ENCODE measurements around the gene FUBP3. TPM values are rescaled to one million over a fixed set of nuclear protein-coding genes. Genes with fewer than 3 reads are reported as not detected.
"Not testable (repeated sequence)": the region's sequence is repeated elsewhere in the genome, so short reads cannot be mapped to it uniquely, and the experiment has no call there.

The FUBP3 gene
- total RNA-seq, 1 donor from 2014 or later = 50.6 TPM

DNA sequence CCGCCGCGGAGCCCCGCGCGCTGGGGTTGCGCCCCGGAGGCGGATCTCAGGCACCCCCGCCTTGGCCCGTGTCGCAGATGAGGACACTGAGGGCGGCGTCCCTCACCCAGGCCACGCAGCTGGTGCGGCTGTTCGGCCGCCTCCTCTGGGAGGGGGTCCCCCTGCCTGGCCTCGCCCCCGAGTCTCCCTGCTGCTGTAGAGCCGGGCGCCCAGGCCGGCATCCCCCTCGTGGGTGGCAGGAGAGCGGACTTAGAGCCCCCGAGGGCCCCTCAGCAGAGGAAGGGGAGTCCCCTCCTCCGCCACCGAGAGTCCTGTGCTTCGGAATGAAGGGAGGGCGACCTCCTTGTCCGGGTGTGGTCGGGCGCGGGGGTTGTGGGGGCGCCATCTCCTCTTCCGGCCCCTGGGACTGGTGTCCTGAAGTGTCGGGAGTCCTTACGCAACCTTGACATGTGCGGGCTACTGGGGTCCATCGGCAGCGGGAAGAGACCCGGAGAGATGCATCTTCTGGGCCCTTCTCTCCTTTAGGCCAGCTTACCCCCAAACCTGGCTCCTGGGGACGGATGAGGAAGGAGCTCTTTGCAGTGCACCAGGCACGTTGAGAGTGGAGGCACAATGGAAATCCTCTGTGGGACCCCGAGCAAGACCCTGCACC is 102.5 kb downstream of the FUBP3 start:
- no peaks in the 10 kb centered on the region for H3K36me3 Mint-ChIP-seq (ENCODE audit: low read depth)
- intact Hi-C loops (cut with micrococcal nuclease) = loop anchor here (1.0 to 10.0 kb wide), 2 partner anchors 97 to 221 kb away; no protein-coding TSS in a partner anchor
- H3K9me3 Mint-ChIP-seq = no peaks in the 10 kb centered on the region
- peak; percentile 21 for DNase-seq (ENCODE audit: low spot score)
- no peak overlapping the region for H3K27ac Mint-ChIP-seq
- H3K4me3 Mint-ChIP-seq (ENCODE audit: low read depth) = peak overlapping the region; percentile 86
- peaks cover 3% of the 10 kb centered on the region for H3K4me1 Mint-ChIP-seq (ENCODE audit: low read depth)
- H3K27me3 Mint-ChIP-seq (ENCODE audit: low read depth) = peaks cover 11% of the 10 kb centered on the region

DNA sequence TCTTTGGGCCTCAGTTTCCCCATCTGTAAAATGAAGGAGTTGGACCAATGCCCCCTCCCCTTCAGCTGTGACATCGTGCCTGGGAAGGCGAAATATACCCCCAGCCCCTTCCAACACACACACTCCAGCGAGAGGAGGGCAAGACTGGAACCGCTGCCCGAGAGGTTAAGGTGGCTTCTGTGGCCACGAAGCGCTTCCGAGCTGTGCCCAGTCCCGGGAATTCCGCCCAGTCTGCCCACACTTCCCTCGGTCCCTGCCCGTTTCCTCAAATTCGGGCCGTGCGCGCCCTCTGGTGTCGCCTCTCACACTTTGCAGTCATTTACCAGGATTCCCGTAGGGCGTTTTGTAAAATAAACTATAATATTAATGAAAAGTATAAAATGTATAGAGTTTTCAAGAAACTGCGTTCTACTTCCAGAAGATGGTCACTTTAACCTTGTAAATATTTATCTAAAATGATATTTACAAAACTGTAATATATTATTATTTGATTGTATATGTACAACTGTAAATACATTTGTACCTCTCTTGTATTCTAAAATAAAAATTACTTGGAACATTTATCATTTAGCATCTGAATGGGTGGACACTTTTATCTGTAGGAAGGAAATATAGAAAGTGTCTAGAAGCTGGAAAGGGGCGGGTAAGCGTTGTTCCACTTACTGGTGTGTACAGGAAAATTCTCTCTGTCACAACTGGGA is 103.2 kb downstream of the FUBP3 start:
- no peaks in the 10 kb centered on the region for H3K9me3 Mint-ChIP-seq
- intact Hi-C loops (cut with micrococcal nuclease) = loop anchor here (1.0 to 10.0 kb wide), 2 partner anchors 98 to 221 kb away; no protein-coding TSS in a partner anchor
- H3K36me3 Mint-ChIP-seq (ENCODE audit: low read depth) = no peaks in the 10 kb centered on the region
- DNase-seq (ENCODE audit: low spot score) = peak; percentile 34
- peaks cover 13% of the 10 kb centered on the region for H3K27me3 Mint-ChIP-seq (ENCODE audit: low read depth)
- peak overlapping the region; percentile 77 for H3K27ac Mint-ChIP-seq
- peak overlapping the region; percentile 86 for H3K4me3 Mint-ChIP-seq (ENCODE audit: low read depth)
- H3K4me1 Mint-ChIP-seq (ENCODE audit: low read depth) = peaks cover 5% of the 10 kb centered on the region

DNA sequence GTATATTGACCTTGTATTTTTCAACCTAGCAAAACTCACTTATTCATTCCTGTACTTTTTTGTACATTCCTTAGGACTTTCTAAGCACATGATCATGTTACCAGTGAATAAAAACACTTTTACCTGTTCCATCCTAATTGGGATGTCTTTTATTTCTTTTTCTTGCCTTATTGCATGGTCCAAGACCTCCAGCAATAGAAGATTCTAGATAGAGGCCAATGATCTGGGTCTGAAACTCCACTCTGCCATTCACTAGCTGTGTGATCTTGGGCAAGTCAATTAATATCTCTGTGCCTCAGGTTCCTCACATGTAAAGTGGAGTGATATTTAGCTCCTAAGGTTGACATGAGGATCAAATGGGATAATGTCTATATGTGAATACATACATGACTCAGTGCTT is 105.7 kb downstream of the FUBP3 start:
- Mint-ChIP-seq H3K27ac (no peak overlapping the region), H3K9me3 (no peaks in the 10 kb centered on the region), H3K4me1 (ENCODE audit: low read depth) (peaks cover 15% of the 10 kb centered on the region), H3K4me3 (ENCODE audit: low read depth) (no peak overlapping the region), H3K36me3 (ENCODE audit: low read depth) (no peaks in the 10 kb centered on the region), H3K27me3 (ENCODE audit: low read depth) (peaks cover 13% of the 10 kb centered on the region)
- no peak for DNase-seq (ENCODE audit: low spot score)
- intact Hi-C loops (cut with micrococcal nuclease) = loop anchor here (10.0 kb wide), 1 partner anchor 100 kb away; no protein-coding TSS in a partner anchor

DNA sequence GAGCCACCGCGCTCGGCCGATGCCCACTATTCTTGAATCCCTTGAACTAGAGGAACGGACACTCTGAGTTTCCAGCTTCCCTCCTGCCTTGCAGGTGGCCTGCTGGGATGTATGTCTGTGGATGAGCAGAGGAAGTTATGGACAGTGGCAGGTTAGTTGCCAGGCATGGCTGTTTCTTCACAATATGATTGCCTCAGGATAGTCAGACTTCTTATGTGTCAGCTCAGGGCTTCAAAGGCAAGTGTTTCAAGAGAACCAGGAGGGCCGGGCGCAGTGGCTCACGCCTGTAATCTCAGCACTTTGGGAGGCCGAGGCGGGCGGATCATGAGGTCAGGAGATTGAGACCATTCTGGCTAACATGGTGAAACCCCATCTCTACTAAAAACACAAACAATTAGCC is 106.6 kb downstream of the FUBP3 start:
- not testable (repeated sequence) for H3K36me3 Mint-ChIP-seq (ENCODE audit: low read depth)

DNA sequence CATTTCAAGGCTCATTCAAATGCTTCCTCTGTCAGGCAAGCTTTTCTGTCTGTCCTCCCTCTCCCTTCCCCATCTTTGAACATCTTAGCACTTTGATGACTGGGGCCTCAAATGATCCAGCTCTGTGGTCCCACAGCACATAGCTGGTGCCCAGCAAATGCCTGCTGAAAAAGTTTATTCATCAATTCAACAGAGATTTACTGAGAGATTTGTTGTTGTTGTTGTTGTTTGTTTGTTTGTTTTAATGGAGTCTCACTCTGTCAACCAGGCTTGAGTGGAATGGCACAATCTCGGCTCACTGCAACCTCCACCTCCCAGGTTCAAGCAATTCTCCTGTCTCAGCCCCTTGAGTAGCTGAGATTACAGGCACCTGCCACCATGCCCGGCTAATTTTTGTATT is 108.2 kb downstream of the FUBP3 start:
- H3K36me3 Mint-ChIP-seq (ENCODE audit: low read depth) = no peaks in the 10 kb centered on the region
- no peak for DNase-seq (ENCODE audit: low spot score)
- H3K27me3 Mint-ChIP-seq (ENCODE audit: low read depth) = peaks cover 7% of the 10 kb centered on the region
- H3K4me1 Mint-ChIP-seq (ENCODE audit: low read depth) = peaks cover 18% of the 10 kb centered on the region
- no peak overlapping the region for H3K27ac Mint-ChIP-seq
- H3K9me3 Mint-ChIP-seq = no peaks in the 10 kb centered on the region
- H3K4me3 Mint-ChIP-seq (ENCODE audit: low read depth) = no peak overlapping the region
- intact Hi-C loops (cut with micrococcal nuclease) = loop anchor here (10.0 kb wide), 1 partner anchor 103 kb away; no protein-coding TSS in a partner anchor

More for the DNA sequence above, 106.6 kb downstream of the FUBP3 start:
- H3K4me1 Mint-ChIP-seq (ENCODE audit: low read depth) = peaks cover 19% of the 10 kb centered on the region
- H3K27ac Mint-ChIP-seq; DNase-seq (ENCODE audit: low spot score); H3K4me3 Mint-ChIP-seq (ENCODE audit: low read depth); H3K27me3 Mint-ChIP-seq (ENCODE audit: low read depth); H3K9me3 Mint-ChIP-seq: not testable (repeated sequence)
- intact Hi-C loops (cut with micrococcal nuclease) = loop anchor here (10.0 kb wide), 1 partner anchor 101 kb away; no protein-coding TSS in a partner anchor

Other genes with a start within 250 kb of the FUBP3 start
- gene ASS1, start 134.6 kb upstream of the FUBP3 start, total RNA-seq = 2.4 and 3.2 TPM in 2 replicates
- 0.21 and 0.28 TPM in 2 replicates for gene PRDM12, start 85.0 kb downstream of the FUBP3 start, total RNA-seq
- gene EXOSC2, start 114.2 kb downstream of the FUBP3 start, total RNA-seq = 93.0 and 94.9 TPM in 2 replicates